ENCODE results near the gene AVPR1B. TPM values are rescaled to one million over a fixed set of nuclear protein-coding genes. Genes with fewer than 3 reads are reported as not detected.

The AVPR1B gene
- total and polyA plus RNA-seq, 3 donors from 2014 or later = not detected

DNA sequence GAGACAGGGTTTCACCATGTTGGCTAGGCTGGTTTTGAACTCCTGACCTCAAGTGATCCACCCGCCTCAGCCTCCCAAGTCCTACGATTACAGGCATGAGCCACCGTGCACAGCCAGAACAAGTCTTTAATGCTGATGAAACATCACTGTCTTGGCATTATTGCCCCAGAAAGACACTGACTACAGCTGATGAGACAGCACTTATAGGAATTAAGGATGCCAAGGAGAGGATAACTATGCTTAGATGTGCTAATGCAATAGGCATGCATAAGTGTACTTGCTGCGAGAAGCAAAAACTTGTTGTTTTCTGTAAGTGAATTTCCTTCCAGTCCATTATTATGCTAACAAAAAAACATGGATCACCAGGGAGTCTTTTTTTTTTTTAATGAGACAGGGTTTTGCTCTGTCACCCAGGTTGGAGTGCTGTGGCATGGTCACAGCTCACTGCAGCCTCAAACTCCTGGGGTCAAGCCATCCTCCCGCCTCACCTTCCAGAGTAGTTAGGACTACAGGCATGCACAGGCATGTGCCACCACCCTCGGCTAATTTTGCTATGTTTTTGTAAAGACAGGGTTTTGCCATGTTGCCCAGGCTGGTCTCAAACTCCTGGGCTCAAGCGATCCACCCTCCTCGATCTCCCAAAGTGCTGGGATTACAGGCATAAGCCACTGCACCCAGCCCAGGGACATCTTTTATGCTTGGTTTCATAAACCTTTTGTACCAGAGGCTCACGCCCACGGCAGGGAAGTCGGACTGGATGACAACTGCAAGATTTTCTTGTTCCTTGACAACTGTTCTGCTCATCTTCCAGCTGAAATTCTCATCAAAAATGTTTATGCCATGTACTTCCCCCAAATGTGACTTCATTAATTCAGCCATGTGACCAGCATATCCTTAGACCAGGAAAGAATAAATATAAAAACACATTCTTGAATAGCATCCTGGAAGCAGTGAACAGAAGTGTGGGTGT is 41.1 kb downstream of the AVPR1B start:
- no peaks in the 10 kb centered on the region for H3K27me3 ChIP-seq
- no peaks in the 10 kb centered on the region for H3K4me1 ChIP-seq
- H3K9me3 ChIP-seq = no peaks in the 10 kb centered on the region
- no peak for TF ChIP-seq POLR2A (IDR thresholded peaks at IDR 0.05)
- TF ChIP-seq, protein P1, sequence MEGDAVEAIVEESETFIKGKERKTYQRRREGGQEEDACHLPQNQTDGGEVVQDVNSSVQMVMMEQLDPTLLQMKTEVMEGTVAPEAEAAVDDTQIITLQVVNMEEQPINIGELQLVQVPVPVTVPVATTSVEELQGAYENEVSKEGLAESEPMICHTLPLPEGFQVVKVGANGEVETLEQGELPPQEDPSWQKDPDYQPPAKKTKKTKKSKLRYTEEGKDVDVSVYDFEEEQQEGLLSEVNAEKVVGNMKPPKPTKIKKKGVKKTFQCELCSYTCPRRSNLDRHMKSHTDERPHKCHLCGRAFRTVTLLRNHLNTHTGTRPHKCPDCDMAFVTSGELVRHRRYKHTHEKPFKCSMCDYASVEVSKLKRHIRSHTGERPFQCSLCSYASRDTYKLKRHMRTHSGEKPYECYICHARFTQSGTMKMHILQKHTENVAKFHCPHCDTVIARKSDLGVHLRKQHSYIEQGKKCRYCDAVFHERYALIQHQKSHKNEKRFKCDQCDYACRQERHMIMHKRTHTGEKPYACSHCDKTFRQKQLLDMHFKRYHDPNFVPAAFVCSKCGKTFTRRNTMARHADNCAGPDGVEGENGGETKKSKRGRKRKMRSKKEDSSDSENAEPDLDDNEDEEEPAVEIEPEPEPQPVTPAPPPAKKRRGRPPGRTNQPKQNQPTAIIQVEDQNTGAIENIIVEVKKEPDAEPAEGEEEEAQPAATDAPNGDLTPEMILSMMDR (IDR thresholded peaks at IDR 0.05) = no peak
- intact Hi-C loops (cut with DNase I; ENCODE audit: low total_unique reads) = no loop called here
- no peak for DNase-seq
- no peak overlapping the region for H3K4me3 ChIP-seq
- 86 to 88% methylated on average over 11 of the region's 11 CpGs for WGBS, 2 donors
- no peaks in the 10 kb centered on the region for H3K36me3 ChIP-seq (ENCODE audit: low read depth, missing control alignments)
- no peak overlapping the region for H3K27ac ChIP-seq

DNA sequence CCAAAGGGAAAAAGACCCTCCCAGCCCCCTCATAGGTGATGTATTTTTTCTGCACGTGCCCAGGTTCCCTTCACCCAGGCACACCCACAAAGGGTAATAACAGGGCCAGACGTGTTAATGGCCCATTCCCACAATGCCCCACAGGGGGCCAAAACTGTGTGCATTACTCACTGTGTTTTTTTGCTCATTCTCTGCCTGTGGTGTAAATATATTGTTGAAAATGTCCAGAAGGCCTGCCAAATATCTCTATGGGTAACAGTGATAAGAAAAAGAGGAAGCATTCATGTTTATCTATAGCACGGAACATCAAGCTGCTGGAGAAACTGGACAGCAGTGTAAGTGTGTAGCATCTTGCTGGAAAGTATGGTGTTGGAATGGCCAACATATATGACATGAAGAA is 42.3 kb downstream of the AVPR1B start:
- WGBS, 2 donors = 63 to 66% methylated on average over 3 of the region's 3 CpGs
- DNase-seq = no peak
- intact Hi-C loops (cut with DNase I; ENCODE audit: low total_unique reads) = no loop called here
- Histone ChIP-seq H3K4me1 (no peaks in the 10 kb centered on the region), H3K36me3 (ENCODE audit: low read depth, missing control alignments) (no peaks in the 10 kb centered on the region), H3K27ac (no peak overlapping the region), H3K27me3 (no peaks in the 10 kb centered on the region), H3K9me3 (no peaks in the 10 kb centered on the region), H3K4me3 (no peak overlapping the region)
- TF ChIP-seq POLR2A (IDR thresholded peaks at IDR 0.05) = no peak
- TF ChIP-seq, protein P1 (IDR thresholded peaks at IDR 0.05) = no peak

DNA sequence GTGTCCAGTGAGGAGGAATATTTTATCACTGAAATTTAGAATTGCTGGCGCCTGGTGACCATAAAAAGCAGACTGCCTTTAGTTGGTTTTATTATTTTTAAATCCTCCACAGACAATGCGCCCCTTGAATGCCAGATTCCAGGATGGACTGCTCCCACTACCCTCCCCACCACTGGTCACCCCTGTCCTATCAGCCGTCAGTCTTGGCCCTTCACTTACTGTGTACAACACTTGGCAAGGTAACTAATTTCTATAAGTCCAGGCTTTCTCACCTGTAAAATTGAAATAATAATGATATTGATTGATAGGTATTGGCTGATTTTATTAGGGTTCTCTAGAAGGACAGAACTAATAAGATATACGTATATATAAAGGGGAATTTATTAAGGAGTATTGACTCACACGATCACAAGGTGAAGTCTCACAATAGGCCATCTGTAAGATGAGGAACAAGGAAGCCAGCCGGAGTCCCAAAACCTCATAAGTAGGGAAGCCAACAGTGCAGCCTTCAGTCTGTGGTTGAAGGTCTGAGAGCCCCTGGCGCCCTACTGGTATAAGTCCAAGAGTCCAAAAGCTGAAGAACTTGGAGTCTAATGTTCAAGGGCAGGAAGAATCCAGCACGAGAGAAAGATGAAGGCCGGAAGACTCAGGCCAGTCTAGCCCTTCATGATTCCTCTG is 46.4 kb downstream of the AVPR1B start:
- 70 to 79% methylated on average over 9 of the region's 9 CpGs for WGBS, 2 donors
- intact Hi-C loops (cut with DNase I; ENCODE audit: low total_unique reads) = no loop called here
- H3K36me3 ChIP-seq (ENCODE audit: low read depth, missing control alignments) = no peaks in the 10 kb centered on the region
- TF ChIP-seq POLR2A (IDR thresholded peaks at IDR 0.05) = no peak
- TF ChIP-seq, protein P1 (IDR thresholded peaks at IDR 0.05) = no peak
- no peaks in the 10 kb centered on the region for H3K4me1 ChIP-seq
- no peaks in the 10 kb centered on the region for H3K9me3 ChIP-seq
- no peak for DNase-seq
- no peak overlapping the region for H3K4me3 ChIP-seq
- H3K27me3 ChIP-seq = no peaks in the 10 kb centered on the region
- no peak overlapping the region for H3K27ac ChIP-seq

DNA sequence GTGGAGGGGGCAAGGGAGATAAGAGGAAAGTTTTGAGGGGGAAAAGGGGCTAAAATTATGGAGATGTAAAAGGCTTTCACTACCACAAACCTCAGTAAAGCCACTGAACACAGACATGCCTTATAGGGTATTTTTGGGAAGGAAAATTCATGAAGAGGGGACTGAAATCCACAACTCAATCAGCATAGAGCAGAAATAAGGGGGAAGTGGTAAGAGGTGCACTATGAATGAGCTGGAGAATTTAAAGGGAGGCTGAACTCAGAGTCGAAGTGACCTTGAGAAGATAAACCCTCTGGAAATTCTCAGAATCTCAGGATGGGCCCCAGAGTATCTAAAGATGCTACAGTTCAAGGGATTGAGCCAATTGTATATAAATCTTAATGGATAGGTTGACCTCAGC is 48.9 kb downstream of the AVPR1B start:
- Histone ChIP-seq H3K9me3 (no peaks in the 10 kb centered on the region), H3K36me3 (ENCODE audit: low read depth, missing control alignments) (no peaks in the 10 kb centered on the region), H3K27me3 (no peaks in the 10 kb centered on the region), H3K4me1 (no peaks in the 10 kb centered on the region), H3K27ac (no peak overlapping the region), H3K4me3 (no peak overlapping the region)
- intact Hi-C loops (cut with DNase I; ENCODE audit: low total_unique reads) = no loop called here
- no peak for DNase-seq
- WGBS, 2 donors = 35 to 39% methylated on average over 1 of the region's 1 CpG
- TF ChIP-seq, protein P1 (IDR thresholded peaks at IDR 0.05) = no peak
- TF ChIP-seq POLR2A (IDR thresholded peaks at IDR 0.05) = no peak

Measured in testis (tissue), 3 donors.